Stimulated activated memory B cell treated with anti-CD40 and anti-IgM and Interleukin-4, amounts not matched to agents 10 μg/mL and 1 μg/mL and 100 μg/mL, for 72 hours (primary cell): ENCODE measurements around the gene OR6Y1.

Source experiments
- ATAC-seq: fragments of 150-1000 bp; cut with Tn5 transposase; 2 replicates; pipeline ENCODE4 v1.10.0; 2021
- H3K27ac Mint-ChIP-seq: one replicate; pipeline ENCODE4 v1.8.0; 2022; ENCODE audit warnings: mild to moderate bottlenecking, mixed read lengths
- H3K27me3 Mint-ChIP-seq: one replicate; pipeline ENCODE4 v1.8.0; 2022; ENCODE audit warnings: mixed read lengths
- H3K36me3 Mint-ChIP-seq: one replicate; pipeline ENCODE4 v1.8.0; 2022; ENCODE audit warnings: mixed read lengths
- H3K4me1 Mint-ChIP-seq: one replicate; pipeline ENCODE4 v1.8.0; 2022; ENCODE audit warnings: mixed read lengths
- H3K4me3 Mint-ChIP-seq: one replicate; pipeline ENCODE4 v1.8.0; 2022; ENCODE audit warnings: mild to moderate bottlenecking, moderate library complexity, mixed read lengths
- H3K9me3 Mint-ChIP-seq: one replicate; pipeline ENCODE4 v1.8.0; 2022; ENCODE audit warnings: mixed read lengths

Gene OR6Y1, protein sequence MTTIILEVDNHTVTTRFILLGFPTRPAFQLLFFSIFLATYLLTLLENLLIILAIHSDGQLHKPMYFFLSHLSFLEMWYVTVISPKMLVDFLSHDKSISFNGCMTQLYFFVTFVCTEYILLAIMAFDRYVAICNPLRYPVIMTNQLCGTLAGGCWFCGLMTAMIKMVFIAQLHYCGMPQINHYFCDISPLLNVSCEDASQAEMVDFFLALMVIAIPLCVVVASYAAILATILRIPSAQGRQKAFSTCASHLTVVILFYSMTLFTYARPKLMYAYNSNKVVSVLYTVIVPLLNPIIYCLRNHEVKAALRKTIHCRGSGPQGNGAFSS

DNA sequence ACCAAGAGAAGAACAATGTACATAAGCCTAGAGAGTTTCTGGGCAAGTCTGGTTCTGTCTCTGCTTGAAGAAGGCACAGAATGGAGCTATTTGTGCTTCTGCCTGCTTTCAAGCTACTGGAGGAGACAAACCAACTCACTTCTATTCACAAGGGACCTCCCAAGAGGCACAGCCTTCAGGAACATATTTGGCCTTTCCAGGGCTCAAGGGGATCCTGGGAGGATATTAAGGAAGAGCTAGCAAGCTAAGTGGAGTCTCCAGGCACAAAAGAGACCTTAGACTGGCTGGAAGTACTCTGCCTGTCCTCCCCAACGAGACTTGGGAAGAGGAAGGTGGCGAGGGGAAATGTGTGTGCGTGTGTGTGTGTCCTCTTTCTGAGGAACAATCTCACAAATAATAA is at the start of gene OR6Y1:
Gene OR6Y1, minus strand, starts transcription at position 54 of the 400 bp plus-strand sequence. CDS start 6,300 bp downstream, outside the sequence.
- Mint-ChIP-seq H3K36me3 (no peaks in the 10 kb centered on the region), H3K9me3 (no peaks in the 10 kb centered on the region), H3K4me3 (no peak within 1 kb of the TSS), H3K4me1 (no peaks in the 10 kb centered on the region), H3K27me3 (no peaks in the 10 kb centered on the region), H3K27ac (no peak within 1 kb of the TSS)
- no peak for ATAC-seq

GRCh38 chr1:158600735-158601134 is 46.5 kb upstream of the OR6Y1 start:
- H3K9me3 Mint-ChIP-seq: peaks cover 19% of the 10 kb centered on the region
- H3K36me3 Mint-ChIP-seq: no peaks in the 10 kb centered on the region
- no peak overlapping the region for H3K27ac Mint-ChIP-seq
- no peak for ATAC-seq
- H3K27me3 Mint-ChIP-seq: peaks cover 3% of the 10 kb centered on the region
- H3K4me3 Mint-ChIP-seq: no peak overlapping the region
- no peaks in the 10 kb centered on the region for H3K4me1 Mint-ChIP-seq

- ATAC-seq: no peak
- H3K27me3 Mint-ChIP-seq: peaks cover 9% of the 10 kb centered on the region
- no peaks in the 10 kb centered on the region for H3K4me1 Mint-ChIP-seq
- H3K27ac Mint-ChIP-seq: no peak overlapping the region
- no peak overlapping the region for H3K4me3 Mint-ChIP-seq
- H3K9me3 Mint-ChIP-seq: peaks cover 8% of the 10 kb centered on the region
- no peaks in the 10 kb centered on the region for H3K36me3 Mint-ChIP-seq
These were observed 32.7 kb upstream of the OR6Y1 start for GRCh38 chr1:158586942-158587341.

GRCh38 chr1:158583962-158584361 is 29.8 kb upstream of the OR6Y1 start:
- no peak overlapping the region for H3K27ac Mint-ChIP-seq
- H3K9me3 Mint-ChIP-seq: peaks cover 6% of the 10 kb centered on the region
- no peaks in the 10 kb centered on the region for H3K4me1 Mint-ChIP-seq
- no peaks in the 10 kb centered on the region for H3K36me3 Mint-ChIP-seq
- ATAC-seq: no peak
- no peak overlapping the region for H3K4me3 Mint-ChIP-seq
- peaks cover 11% of the 10 kb centered on the region for H3K27me3 Mint-ChIP-seq

DNA sequence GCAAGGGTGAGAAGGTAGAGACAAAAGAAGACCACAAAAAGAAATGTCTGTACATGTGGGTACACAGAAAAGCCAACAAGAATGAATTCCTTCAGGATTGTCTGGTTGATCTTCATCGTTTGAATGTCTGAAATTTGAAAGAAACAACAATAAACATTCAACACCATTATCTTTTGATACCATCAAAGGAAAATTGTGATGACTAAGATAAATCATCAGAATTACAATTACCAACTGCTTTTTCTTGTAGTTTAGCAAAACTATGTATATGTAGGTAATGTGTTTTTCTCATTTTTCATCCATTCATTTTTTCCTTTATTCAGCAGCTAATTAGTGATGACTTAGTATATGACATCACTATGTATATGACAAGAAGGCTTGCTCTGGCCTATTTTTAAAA is 25.5 kb upstream of the OR6Y1 start, which contains the start of gene OR10X1:
Gene OR10X1, minus strand, starts transcription at position 167 of the 400 bp plus-strand sequence. Its CDS starts 0 bp downstream, at position 167.
- peaks cover 13% of the 10 kb centered on the region for H3K27me3 Mint-ChIP-seq

DNA sequence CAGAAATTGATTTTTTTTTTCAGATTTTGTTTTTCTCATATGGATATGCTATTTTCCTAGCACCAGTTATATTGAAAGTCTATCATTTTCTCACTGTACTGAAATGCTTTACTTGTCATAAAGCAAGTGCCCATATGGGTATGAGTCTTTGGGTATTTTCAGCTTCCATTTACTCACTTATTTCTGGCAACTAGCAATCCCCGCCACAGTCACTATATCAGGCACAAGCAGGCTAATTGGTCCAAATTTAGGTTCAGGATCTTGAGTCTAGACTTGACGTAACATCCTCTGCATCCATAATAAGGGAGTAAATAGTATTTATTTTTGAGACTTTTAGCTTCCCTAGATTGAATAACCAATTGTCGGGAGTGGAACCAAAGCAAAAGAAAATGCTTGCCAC is 23.4 kb upstream of the OR6Y1 start:
- ATAC-seq: no peak
- H3K36me3 Mint-ChIP-seq: no peaks in the 10 kb centered on the region
- no peaks in the 10 kb centered on the region for H3K9me3 Mint-ChIP-seq
- H3K27me3 Mint-ChIP-seq: peaks cover 24% of the 10 kb centered on the region
- H3K4me3 Mint-ChIP-seq: no peak overlapping the region
- H3K4me1 Mint-ChIP-seq: no peaks in the 10 kb centered on the region
- no peak overlapping the region for H3K27ac Mint-ChIP-seq

More for the DNA sequence above, 25.5 kb upstream of the OR6Y1 start, which contains the start of gene OR10X1:
- H3K4me3 Mint-ChIP-seq: no peak within 1 kb of the TSS
- no peaks in the 10 kb centered on the region for H3K36me3 Mint-ChIP-seq
- H3K9me3 Mint-ChIP-seq: no peaks in the 10 kb centered on the region
- no peaks in the 10 kb centered on the region for H3K4me1 Mint-ChIP-seq
- ATAC-seq: no peak
- H3K27ac Mint-ChIP-seq: no peak within 1 kb of the TSS

DNA sequence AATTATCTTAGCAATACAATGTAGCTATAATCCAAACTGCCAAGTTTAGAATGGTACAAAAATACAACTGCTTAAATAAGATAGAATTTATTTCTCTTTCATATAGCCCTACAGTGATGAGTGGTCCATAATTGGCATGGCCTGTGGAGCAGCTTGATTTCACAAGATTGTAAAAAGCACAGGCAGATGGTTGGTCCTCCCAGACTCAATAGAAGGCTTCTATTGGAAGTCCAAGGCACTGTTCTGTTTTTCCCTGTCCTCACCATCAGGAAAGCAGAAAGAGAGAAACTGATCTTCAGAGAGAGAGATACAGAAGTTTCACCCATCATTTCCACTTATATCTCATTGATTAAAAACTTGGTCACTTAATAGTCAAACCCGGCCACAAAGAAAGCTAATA is 18.0 kb upstream of the OR6Y1 start:
- Mint-ChIP-seq H3K9me3 (no peaks in the 10 kb centered on the region), H3K4me3 (no peak overlapping the region), H3K27ac (no peak overlapping the region), H3K4me1 (peaks cover 6% of the 10 kb centered on the region), H3K36me3 (no peaks in the 10 kb centered on the region), H3K27me3 (peaks cover 16% of the 10 kb centered on the region)
- no peak for ATAC-seq

DNA sequence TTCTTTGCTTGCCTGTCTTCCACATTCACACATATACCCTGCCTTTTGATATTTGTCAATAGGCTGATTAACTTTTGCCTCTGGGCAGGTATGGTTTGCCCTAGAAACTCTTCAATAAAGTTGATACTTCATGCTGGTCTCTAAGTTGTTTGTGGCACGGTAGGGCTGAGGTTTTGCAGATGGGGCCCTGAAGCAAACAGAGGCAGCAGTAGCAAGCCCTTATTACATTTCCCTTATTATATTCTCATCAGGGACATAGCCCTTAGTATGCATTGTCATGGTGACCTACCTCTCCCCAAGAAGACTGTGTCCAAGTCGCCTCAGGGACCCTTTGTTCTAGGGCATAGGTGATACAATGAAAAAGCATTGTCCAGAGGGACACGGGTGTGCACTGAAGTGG is 16.3 kb upstream of the OR6Y1 start, which contains the start of gene OR6P1:
Gene OR6P1, minus strand, starts transcription at position 101 of the 400 bp plus-strand sequence. CDS start 6,976 bp downstream, outside the sequence.
- Mint-ChIP-seq H3K4me1 (peaks cover 6% of the 10 kb centered on the region), H3K27ac (no peak within 1 kb of the TSS), H3K4me3 (no peak within 1 kb of the TSS), H3K9me3 (no peaks in the 10 kb centered on the region), H3K36me3 (no peaks in the 10 kb centered on the region), H3K27me3 (peaks cover 16% of the 10 kb centered on the region)
- ATAC-seq: no peak

DNA sequence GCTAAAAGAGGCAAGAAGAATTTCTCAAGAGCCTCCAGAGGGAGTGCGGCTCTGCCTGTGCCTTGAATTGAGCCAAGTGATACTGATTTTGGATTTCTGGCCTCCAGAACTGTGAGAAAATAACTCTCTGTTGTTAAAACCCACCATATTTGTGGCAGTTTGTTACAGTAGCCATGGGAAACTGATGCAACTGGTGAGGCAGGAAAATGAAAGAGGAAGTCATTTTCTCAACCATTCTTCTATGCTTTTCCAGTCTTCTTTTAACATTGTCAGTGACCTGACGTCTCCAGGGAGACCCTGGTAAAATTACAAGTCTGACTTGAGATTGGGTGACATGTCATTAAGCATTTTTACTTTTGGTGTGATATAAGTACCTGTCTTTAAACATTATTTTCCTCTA is 10.4 kb upstream of the OR6Y1 start:
- H3K27me3 Mint-ChIP-seq: no peaks in the 10 kb centered on the region
- H3K4me3 Mint-ChIP-seq: no peak overlapping the region
- H3K4me1 Mint-ChIP-seq: peaks cover 13% of the 10 kb centered on the region
- no peak overlapping the region for H3K27ac Mint-ChIP-seq
- peaks cover 6% of the 10 kb centered on the region for H3K9me3 Mint-ChIP-seq
- no peaks in the 10 kb centered on the region for H3K36me3 Mint-ChIP-seq
- ATAC-seq: no peak

GRCh38 chr1:158563853-158564252 is 9.6 kb upstream of the OR6Y1 start:
- no peaks in the 10 kb centered on the region for H3K36me3 Mint-ChIP-seq
- no peak overlapping the region for H3K4me3 Mint-ChIP-seq
- H3K27ac Mint-ChIP-seq: peak overlapping the region; percentile 31
- H3K4me1 Mint-ChIP-seq: peaks cover 13% of the 10 kb centered on the region
- no peak for ATAC-seq
- peaks cover 6% of the 10 kb centered on the region for H3K9me3 Mint-ChIP-seq
- no peaks in the 10 kb centered on the region for H3K27me3 Mint-ChIP-seq

DNA sequence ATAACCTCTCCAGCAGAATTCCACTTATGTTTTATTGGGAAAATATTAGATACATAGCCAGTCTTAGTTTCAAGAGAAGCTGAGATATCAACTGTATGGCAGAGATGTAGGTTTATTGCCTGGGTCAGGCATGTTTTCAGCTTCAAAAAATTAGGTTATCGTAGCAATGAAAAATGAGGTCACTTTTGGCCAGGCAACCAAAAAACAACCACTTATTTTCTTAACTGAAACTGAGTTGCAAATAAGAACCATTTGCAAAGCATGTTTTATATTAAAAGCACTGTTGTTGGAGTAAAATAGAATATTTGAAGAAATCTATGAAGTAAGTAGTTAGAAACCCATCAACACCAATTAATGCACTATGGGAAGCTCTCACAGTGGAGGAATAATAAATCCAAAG is 5.5 kb upstream of the OR6Y1 start:
- Mint-ChIP-seq H3K9me3 (peaks cover 6% of the 10 kb centered on the region), H3K4me3 (no peak overlapping the region), H3K27me3 (no peaks in the 10 kb centered on the region), H3K27ac (no peak overlapping the region), H3K4me1 (peaks cover 13% of the 10 kb centered on the region), H3K36me3 (no peaks in the 10 kb centered on the region)
- ATAC-seq: no peak

DNA sequence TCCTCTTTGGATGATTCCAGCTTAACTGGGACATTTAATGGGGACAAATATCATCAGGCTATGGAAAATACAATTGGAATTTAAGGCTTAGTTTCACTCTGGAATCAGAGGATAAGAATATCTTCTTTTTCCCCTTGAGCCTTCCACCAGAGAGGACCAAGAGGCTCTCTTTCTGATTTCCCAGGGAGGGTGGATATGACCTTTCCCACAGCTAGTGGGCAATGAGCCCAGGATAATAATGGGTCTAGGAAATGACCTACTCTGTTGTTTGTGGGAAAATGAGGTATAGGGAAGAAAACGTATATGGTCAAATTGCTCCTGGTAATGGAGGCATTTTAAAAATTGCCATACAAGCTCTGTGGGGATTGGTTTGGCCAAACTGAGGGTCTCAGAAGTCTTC is 1.9 kb downstream of the OR6Y1 start:
- Mint-ChIP-seq H3K27ac (no peak overlapping the region), H3K9me3 (no peaks in the 10 kb centered on the region), H3K4me1 (no peaks in the 10 kb centered on the region), H3K36me3 (no peaks in the 10 kb centered on the region), H3K27me3 (no peaks in the 10 kb centered on the region), H3K4me3 (no peak overlapping the region)
- ATAC-seq: no peak

DNA sequence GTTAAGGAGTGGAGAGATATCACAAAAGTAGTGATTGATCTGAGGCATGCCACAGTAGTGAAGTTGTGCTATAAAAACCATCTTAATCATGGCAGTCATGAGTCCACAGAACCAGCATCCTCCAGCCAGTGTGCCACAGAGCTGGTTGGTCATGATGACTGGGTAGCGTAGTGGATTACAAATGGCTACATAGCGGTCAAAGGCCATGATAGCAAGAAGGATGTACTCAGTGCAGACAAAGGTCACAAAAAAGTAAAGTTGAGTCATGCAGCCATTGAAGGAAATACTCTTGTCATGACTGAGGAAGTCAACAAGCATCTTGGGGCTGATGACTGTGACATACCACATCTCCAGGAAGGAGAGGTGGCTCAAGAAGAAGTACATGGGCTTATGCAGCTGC is 6.7 kb downstream of the OR6Y1 start:
- Mint-ChIP-seq H3K27me3 (no peaks in the 10 kb centered on the region), H3K9me3 (no peaks in the 10 kb centered on the region), H3K4me3 (no peak overlapping the region), H3K27ac (no peak overlapping the region), H3K4me1 (no peaks in the 10 kb centered on the region), H3K36me3 (no peaks in the 10 kb centered on the region)
- ATAC-seq: no peak

DNA sequence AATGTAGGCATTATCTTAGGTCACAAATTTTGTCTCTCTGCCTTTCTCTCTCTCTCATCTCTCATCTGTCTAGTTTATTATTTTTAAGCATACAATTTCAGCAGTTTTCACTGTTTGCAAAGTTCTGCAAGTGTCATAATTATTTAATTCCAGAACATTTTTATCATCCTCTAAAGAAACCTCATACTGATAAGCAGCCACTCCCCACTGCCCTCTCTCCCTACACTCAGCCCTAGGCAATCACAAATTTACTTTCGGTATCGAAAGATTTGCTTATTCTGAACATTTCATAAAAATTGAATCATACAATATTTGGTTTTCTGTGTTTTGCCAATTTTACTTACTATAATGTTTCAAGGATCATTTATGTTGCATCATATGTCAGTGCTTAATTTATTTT is 16.6 kb downstream of the OR6Y1 start:
- Mint-ChIP-seq H3K27me3 (no peaks in the 10 kb centered on the region), H3K4me1 (peaks cover 8% of the 10 kb centered on the region), H3K27ac (no peak overlapping the region), H3K4me3 (no peak overlapping the region), H3K36me3 (no peaks in the 10 kb centered on the region), H3K9me3 (no peaks in the 10 kb centered on the region)
- ATAC-seq: no peak

- H3K9me3 Mint-ChIP-seq: peaks cover under 1% of the 10 kb centered on the region
- peaks cover 8% of the 10 kb centered on the region for H3K4me1 Mint-ChIP-seq
- no peak overlapping the region for H3K4me3 Mint-ChIP-seq
- no peak for ATAC-seq
- H3K27ac Mint-ChIP-seq: no peak overlapping the region
- no peaks in the 10 kb centered on the region for H3K36me3 Mint-ChIP-seq
- H3K27me3 Mint-ChIP-seq: peaks cover 7% of the 10 kb centered on the region
These were observed 19.7 kb downstream of the OR6Y1 start for GRCh38 chr1:158534496-158534895.

DNA sequence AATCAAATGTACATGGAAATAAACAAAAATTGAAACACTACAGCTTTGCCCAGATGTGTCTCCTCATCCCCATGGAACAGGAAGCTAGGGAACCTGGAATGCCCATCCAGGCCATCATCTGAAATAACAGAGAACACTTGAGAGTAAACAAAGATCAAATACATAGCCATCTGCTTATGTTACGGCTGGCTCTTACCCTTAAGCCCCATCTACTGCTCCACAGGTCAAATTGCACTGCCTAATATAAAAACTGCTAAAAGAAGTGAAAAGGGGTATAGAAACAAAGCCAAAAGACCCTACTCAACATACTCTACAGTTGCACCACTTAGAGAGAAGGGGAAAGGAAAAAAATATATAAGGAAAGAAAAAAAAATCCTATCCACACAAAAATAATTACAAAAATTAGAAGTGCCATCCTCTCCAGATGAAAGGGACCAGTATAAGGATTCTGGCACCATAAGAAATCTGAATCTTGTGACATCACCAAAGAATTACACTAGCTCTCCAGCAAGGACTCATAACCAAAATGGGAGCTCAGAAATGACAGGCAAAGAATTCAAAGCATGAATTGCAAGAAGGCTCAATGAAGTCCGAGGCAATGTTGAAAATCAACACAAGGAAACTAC is 26.9 kb downstream of the OR6Y1 start:
- ATAC-seq: no peak
- Mint-ChIP-seq H3K36me3 (peaks cover 6% of the 10 kb centered on the region), H3K27me3 (peaks cover 48% of the 10 kb centered on the region), H3K4me1 (no peaks in the 10 kb centered on the region), H3K4me3 (no peak overlapping the region), H3K9me3 (peaks cover 22% of the 10 kb centered on the region), H3K27ac (no peak overlapping the region)
